EL (cell line): ENCODE results near the gene NEUROD1.
"Not testable (repeated sequence)": the region's sequence is repeated elsewhere in the genome, so short reads cannot be mapped to it uniquely, and the experiment has no call there.

Experiments
- DNase-seq: peaks from one replicate; pipeline ENCODE4 v3.0.0-alpha.2; 2016

NEUROD1 gene

GRCh38 chr2:181680055-181680936 lies at the start of gene NEUROD1:
Gene NEUROD1 (minus strand): TSS chr2:181680517. CDS start chr2:181678860, 1,657 bp downstream.
- DNase-seq = no peak

DNA sequence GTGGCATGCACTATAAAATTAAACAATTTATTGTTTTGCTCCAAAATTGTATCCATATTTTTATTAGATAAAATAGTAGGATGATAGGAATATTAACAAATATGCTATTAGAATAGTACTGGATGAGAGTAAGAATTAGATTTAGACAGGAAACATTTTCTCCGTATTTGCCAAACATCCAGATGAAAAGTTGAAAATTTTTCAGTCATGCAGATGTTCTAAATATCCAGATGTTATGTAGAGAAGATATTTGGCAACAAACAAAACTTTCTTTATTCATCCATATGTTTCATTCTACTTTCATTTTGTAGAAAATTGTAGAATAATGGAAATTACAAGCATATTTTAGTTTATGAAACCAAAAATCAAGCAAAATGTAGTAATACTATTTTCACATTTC lies 45.2 kb upstream of the NEUROD1 start:
- no peak for DNase-seq

DNA sequence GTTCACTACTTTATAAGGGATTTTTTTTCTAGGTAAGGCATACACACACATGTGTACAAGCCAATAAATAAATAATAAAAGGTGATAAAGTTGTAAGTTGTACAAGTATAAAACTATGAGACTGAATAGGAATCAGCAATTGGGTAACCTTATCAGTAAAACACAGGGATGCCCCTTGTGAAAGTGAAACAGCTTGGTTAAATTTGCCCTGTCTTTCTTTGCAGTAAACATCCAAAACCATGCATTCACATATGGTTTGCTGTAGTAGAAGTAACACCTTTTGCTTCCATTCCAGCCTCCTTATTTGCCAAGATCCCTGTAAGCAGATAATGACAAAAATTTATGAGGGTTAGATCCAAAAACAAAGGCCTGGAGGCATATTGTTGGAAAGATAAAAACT lies 44.3 kb upstream of the NEUROD1 start:
- DNase-seq = no peak

GRCh38 chr2:181723731-181724130 lies 43.4 kb upstream of the NEUROD1 start:
- DNase-seq = no peak

- DNase-seq = peak; percentile 76
Observed at GRCh38 chr2:181715033-181715630, 34.8 kb upstream of the NEUROD1 start.

GRCh38 chr2:181711051-181711450 lies 30.7 kb upstream of the NEUROD1 start:
- DNase-seq = not testable (repeated sequence)

DNA sequence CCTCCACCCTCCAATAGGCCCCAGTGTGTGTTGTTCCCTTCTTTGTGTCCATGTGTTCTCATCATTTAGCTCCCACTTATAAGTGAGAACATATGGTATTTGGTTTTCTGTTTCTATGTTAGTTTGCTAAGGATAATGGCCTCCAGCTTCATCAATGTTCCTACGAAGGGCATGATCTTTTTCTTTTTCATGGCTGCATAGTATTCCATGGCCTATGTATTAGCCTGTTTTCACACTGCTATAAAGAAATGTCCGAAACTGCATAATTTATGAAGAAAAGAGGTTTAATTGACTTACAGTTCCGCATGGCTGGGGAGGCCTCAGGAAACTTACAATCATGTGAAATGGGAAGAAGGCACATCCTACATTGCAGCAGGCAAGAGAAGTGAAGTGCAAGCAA lies 22.2 kb upstream of the NEUROD1 start:
- DNase-seq = not testable (repeated sequence)

DNA sequence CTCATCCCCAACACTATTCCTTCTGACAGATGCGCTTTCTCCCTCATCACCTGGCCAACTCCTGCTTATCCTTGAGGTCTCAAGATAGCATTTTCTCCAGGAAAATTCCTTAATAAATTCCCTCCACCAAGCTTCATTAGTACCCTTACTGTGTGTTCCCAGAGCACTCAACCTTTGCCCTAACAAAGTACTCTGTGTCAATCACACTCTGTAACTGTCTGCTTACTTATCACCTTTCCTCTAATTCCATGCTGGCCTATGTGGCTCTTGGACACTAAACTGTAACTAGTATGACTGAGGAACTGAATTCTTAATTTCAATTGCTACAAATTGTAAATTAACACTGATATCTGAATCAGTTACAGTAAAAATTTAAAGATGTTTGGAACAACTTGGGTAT lies 17.9 kb upstream of the NEUROD1 start:
- no peak for DNase-seq

DNA sequence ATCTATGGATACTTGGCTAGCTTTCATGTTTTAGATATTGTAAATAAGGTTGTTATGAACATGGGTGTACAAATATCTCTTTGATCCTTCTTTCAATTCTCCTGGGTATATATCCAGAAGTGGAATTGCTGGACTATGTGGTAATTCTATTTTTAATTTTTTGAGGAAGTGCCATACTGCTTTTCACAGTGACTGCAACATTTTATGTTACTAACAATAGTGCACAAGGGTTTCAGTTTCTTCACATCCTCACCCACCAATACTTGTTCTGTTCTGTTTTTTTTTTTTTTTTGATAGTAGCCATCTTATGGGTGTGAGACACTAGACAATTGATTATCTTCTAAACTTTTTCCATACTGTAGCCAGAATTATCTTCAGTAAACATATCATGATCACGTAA lies 17.3 kb upstream of the NEUROD1 start:
- no peak for DNase-seq

GRCh38 chr2:181697126-181697525 lies 16.8 kb upstream of the NEUROD1 start:
- DNase-seq = no peak

- DNase-seq = no peak
Observed at GRCh38 chr2:181694271-181694670, 14.0 kb upstream of the NEUROD1 start.

GRCh38 chr2:181690860-181691259 lies 10.5 kb upstream of the NEUROD1 start:
- DNase-seq = no peak

DNA sequence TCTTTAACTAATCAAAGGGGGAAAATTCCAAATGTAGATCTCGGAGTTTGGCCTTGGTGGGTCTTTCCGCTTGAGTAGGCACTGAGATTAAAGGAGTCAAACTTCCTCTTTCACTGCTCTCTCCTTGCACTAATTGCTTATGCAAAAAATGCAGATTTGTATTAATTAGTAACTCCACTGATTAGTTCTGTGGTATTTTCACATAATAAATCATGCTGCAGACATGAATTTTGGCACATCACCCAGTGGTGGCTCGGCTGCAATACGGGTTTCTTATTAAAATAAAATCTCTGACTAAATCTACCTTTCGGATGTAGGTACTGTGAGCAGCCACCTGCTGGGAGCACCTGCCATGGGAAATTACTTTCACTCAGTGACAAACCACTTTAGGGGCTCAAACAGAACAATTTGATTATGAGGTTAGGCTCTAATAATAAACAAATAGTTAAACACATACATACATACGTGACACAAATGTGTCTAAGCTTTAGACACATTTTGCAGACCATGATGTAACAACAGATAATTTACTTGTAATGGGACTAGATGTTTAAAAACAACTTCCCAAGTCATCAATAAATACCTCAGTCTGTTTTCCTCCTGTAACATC lies 6.4 kb upstream of the NEUROD1 start:
- DNase-seq = no peak

DNA sequence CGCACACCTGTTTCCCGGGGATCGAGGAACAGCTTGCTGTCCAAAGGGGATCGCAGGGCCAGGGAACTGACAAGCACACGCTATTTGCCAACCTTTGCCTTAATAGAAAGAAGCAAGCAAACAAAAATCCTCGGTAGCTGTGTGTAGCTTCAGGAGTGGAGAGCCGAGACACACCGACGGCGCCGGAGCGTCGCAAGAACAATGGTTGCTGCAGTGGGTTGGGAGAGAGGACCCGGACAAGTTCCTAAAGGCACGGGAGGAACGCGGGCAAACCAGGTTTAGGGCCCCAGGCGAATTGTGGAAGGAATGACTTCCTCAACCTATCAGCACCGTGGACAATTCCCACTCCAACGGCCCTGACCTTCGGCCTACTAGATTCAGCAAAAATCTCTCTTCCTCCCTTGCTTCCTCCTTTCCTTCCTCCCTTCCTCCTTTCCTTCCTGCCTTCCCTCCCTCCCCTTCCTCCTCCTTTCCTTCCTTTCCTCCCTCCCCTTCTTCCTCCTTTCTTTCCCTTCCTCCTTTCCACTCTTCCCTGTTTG lies 4.9 kb upstream of the NEUROD1 start:
- DNase-seq = peak; percentile 34

GRCh38 chr2:181684454-181685149 lies 4.3 kb upstream of the NEUROD1 start:
- no peak for DNase-seq

DNA sequence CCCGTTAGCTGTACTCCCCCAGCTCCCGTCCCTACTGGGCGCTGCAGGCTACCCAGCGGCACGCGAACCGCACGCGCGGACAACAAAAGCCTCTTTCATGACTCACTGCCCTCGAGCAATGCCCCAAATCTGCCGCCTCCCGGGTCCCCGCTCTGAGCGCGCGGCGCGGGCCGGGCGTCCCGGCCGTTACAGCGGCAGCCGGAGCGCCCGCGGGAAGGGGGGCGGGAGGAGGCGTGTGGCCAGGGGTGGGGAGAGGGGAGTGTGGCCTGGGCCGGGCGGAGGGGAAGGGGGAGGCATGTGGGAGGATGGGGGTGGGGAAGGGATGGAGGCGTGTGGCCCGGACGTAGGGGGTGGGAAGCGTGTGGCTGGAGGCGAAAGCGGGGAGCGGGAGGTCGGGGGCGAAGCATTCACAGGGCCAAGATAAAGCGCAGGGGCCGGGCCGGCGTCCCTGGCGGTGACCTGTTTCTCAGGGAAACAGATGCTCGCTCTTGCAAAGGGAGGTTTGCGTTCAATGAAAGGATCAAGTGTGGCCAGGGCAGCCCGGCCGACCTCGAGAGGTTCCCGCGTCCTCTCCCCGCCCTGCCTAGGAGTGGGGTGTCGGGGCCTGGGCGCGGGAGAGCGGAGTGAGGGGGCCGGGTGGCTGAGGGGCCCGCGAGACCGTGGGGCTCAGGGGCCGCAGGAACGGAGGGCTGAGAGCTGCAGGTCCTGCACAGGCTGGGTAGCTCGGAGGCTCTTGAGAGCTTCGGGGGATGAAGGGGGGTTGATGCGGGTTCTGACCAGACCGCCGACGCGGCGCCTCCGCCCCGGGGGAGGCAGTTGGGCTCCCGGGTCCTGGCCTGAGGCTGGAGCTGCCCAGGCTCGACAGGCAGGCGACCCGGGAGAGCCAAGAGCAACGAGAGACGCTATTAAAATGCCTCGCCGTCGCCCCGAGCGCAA lies 3.5 kb upstream of the NEUROD1 start:
- DNase-seq = peak; percentile 81

GRCh38 chr2:181682795-181683517 lies 2.6 kb upstream of the NEUROD1 start:
- DNase-seq = no peak

DNA sequence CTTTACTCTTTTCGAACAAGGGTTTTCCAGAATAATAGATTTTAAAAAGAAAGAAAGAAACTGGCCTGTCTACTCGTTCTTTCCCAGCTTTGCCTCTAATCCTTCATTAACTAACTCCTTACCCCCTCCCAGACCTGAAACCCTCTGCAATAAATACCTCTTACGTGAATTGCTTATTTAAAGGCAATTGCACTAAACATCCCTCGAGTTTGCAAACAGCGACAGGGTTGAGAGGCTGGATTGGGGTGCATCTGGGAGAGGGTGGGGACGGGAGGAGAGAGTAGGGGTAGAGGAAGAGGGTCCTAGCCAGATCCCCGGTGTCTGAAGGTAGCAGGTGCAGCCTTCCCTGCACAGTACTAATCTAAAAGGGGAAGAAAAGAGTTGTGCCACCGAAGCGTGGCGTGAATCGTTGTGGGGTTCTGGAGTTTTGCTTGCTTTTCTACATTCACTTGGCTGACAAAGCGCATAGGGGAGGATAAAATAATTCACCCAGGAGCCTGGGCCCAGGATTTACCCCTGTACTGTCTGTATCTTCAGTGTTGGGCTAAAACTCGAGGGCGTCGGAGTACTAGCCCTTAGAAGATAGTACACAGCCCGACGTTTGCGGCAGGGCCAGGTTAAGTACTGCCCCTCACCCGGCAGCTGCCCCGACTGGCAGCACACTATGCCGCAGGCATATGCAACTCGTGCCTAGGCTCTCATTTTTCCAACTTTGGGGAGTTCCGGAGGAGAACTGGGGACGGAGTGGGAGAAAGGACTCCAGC lies 1.9 kb upstream of the NEUROD1 start:
- DNase-seq = no peak

DNA sequence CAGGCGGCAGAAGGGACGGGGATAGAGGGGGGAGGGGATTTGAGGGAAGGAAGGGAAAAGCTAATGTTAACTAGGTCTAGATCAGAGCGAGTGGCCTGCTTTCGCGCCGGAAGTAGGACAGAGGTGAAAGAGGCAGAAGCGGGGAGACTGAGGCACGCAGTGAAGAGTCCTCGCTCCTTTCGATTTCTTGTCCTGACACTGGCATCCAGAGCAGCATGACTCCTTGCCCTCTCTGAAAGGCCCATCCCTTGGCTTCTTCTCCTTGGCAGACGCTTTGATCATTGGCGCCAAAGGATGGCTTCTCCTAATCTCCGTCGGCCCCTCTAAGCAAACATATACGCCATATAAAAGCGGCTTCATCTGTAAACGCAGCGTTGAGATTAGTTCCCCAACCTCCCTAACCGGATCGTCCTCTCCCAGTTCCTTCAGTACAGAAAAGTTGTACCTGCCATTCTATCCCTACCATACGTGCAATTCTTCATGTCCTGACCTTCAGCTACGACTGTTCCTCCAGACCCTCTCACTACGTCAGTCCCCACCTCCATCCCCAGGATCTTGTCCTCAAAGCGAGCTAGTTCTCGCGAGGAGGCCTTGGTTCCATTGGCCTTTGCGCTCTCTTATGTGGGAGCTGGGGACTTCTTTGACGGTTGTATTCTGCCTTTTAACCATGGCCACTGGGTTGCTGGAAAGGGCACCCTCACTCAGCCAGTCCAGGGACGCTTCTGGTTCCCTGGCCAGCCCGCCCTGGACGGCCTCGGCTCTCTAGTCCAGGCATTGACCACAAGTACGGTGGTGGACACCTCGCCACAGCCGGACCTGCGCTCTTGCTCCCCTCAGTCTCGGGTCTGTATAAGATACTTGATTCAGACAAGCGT lies 857 bp upstream of the NEUROD1 start:
- DNase-seq = no peak
